PC-9 (cell line): Measurements from ENCODE around the gene TMEM250.

ENCODE experiments used
- EZH2 ChIP-seq: fragments of 200-600 bp; sonication (generic); IDR thresholded peaks from 2 replicates; pipeline ENCODE4 v1.8.0; 2017; ENCODE audit warnings: antibody characterized with exemption, low read depth
- TF ChIP-seq, protein P1 (sequence below): fragments of 200-600 bp; sonication (generic); conservative IDR thresholded peaks from 2 replicates; pipeline ENCODE4 v1.6.1; 2017; ENCODE audit warnings: mixed run types, antibody characterized with exemption, mild to moderate bottlenecking, moderate library complexity

DNA sequence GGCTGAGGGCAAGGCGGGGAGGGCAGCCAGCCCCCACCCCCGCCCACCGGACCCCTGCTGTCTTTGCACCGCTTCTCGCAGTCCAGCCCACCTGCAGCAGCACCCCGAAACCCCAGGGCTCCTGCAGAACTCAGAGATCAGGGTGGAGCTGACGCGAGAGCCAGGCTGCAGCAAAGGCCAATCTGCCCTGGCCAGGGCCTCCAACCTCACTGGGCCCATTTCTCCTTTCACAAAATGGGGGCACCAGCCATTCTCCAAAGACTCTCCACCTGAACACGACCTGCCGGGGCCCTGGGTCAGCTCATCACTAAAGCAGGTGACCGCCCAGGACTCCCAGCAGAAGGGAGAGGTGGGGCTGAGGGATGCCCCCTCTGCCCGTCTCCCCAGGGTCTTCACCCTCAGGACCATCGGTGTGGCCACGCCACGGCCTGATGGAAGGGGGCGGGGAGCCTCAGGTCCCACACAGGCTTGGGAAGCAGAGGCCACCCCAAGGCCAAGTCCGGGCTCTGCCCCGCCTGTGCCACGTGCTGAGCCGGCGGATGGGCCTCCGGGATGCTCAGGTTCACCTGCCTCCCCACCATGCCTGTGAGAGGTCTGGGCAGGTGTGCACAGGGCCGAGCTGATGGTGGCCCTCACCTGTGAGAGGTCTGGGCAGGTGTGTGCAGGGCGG, 36.7 kb downstream of the TMEM250 start:
- TF ChIP-seq EZH2, result no peak
- TF ChIP-seq, protein P1, sequence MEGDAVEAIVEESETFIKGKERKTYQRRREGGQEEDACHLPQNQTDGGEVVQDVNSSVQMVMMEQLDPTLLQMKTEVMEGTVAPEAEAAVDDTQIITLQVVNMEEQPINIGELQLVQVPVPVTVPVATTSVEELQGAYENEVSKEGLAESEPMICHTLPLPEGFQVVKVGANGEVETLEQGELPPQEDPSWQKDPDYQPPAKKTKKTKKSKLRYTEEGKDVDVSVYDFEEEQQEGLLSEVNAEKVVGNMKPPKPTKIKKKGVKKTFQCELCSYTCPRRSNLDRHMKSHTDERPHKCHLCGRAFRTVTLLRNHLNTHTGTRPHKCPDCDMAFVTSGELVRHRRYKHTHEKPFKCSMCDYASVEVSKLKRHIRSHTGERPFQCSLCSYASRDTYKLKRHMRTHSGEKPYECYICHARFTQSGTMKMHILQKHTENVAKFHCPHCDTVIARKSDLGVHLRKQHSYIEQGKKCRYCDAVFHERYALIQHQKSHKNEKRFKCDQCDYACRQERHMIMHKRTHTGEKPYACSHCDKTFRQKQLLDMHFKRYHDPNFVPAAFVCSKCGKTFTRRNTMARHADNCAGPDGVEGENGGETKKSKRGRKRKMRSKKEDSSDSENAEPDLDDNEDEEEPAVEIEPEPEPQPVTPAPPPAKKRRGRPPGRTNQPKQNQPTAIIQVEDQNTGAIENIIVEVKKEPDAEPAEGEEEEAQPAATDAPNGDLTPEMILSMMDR, result no peak
